SK-N-MC (cell line): ENCODE data around the gene EFL1.

ENCODE experiments used
- EZH2 ChIP-seq: fragments of 200-600 bp; sonication (generic); IDR thresholded peaks from one replicate; pipeline ENCODE4 v1.6.1; 2017; ENCODE audit warnings: antibody characterized with exemption
- POLR2AphosphoS5 ChIP-seq: IDR thresholded peaks from 2 replicates; pipeline ENCODE4 v1.6.1; 2012; ENCODE audit warnings: mild to moderate bottlenecking, low read depth, low read length, borderline replicate concordance

DNA sequence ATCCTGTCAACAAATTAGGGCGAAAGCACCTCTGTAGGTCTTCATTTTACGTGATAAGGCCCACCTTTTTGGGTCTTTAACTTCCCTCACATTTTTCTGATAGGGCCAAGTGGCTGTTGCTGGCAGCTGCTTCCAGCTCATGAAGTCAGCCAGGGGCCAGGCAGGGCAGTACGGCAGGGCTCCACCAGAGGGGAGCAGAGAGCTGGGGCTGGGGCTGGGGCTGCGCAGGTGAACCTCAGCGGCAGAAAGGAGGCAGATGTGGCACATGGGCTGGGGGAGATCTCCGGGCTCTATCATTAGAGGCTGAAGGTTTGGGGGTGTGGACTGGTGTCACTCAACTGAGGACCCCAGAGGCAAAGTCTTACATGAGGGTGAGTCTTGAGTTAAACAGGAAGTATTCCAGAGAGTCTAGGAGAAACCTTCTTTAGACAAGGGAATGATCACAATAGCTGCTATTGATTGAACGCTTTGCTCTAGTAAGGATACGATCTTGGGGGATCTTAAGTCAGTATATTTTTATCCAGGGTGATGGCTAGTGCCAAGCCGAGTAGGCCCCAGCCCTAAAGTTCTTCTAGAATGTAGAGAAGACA, 153.9 kb downstream of the EFL1 start:
- TF ChIP-seq EZH2 (no peak), POLR2AphosphoS5 (no peak)
